ENCODE data around the gene ATP12A.

GRCh38 chr13:24679686-24680085, 522 bp upstream of the ATP12A start:
- TF ChIP-seq CTCF (IDR thresholded peaks at IDR 0.05; ENCODE audit: low read length) (no peak), EZH2phosphoT487 (IDR thresholded peaks at IDR 0.05; ENCODE audit: low read length) (no peak), EZH2 (optimal IDR thresholded peaks at IDR 0.05; ENCODE audit: low read depth, low read length) (no peak)
